HG02623 (cell line): ENCODE data around the gene HS1BP3.

Experiments used
- ATAC-seq: cut with Tn5 transposase; IDR thresholded peaks from one replicate; pipeline ENCODE4 v1.9.1; 2021; ENCODE audit warnings: moderate library complexity; ENCODE audit not compliant: unreplicated experiment

The HS1BP3 gene

GRCh38 chr2:20604951-20605381 is 45.9 kb downstream of the HS1BP3 start:
- ATAC-seq, result no peak

DNA sequence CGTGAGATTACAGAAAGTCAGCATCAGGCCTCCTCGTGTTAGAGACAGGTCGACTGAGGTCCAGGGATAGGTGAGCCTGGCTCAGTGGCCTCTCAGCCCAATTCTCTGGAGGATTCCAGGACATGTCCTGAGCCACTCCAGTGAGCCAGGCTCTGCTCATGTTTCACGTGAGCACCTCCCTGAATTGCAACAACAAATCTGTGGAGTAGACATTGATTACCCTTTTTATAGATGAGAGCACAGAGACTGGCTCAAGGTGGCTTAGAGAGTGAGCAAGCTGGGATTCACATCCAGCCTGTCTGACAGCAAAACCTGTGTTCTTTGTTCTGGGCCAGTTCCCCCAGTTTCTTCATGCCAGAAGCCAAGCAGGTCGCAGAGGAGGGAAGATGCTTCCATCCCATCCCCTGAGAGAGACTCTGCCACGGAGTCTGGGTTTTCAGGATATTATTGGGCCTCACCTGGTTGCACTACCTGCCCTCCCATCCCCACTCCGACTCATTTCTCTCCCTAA is 46.4 kb downstream of the HS1BP3 start:
- ATAC-seq, result no peak

DNA sequence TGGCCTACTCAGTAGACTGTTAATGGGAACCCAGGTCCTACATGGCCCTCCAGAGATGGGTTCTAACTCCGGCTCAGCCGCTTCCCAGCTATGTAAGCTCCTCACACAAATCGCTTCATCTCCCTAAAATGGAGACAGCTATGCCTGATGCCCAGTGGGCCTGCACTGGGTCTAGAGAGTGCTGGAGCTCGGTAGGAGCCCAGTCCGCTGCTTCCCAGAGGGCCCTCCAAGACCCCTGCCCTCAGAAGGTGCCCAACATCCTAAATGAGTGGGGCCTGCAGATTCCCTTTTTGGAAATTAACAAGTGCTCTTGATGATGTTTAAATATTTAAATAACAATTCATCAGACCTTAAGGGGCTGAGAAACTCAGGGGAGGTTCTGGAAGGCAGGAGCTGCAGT is 47.1 kb downstream of the HS1BP3 start:
- ATAC-seq, result no peak

- ATAC-seq, result no peak
These were observed 48.1 kb downstream of the HS1BP3 start for GRCh38 chr2:20602803-20603202.

- no peak for ATAC-seq
These were observed 50.1 kb downstream of the HS1BP3 start for GRCh38 chr2:20600756-20601325.

DNA sequence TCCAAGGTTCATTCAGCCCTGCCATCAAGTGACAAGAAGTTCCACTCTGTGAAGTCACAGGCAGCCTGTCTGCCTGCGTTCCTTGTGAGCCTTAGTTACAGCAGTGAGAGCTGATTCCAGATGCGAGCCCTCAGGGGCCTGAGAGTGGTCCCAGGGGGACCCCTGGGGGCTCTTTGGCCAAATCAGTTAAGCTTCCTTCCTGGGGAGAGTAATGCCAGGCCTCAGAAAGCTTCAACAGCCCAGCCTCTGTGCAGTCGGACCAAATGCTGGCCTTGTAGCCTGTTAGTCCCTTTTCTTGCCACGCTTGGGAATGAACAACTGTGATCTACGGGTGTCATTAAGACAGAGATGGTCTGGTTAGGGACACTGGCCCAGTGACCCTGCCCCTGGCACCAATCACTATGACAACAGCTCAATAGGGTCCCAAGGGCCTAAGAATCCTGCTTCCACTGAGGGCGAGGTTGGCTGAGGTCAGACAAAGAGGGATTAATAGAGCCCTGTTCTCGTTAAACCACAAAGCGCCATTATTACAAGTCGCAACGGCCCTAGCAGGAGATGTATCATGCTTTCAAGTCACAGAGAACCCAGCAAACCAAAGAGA is 50.9 kb downstream of the HS1BP3 start:
- ATAC-seq, result no peak

DNA sequence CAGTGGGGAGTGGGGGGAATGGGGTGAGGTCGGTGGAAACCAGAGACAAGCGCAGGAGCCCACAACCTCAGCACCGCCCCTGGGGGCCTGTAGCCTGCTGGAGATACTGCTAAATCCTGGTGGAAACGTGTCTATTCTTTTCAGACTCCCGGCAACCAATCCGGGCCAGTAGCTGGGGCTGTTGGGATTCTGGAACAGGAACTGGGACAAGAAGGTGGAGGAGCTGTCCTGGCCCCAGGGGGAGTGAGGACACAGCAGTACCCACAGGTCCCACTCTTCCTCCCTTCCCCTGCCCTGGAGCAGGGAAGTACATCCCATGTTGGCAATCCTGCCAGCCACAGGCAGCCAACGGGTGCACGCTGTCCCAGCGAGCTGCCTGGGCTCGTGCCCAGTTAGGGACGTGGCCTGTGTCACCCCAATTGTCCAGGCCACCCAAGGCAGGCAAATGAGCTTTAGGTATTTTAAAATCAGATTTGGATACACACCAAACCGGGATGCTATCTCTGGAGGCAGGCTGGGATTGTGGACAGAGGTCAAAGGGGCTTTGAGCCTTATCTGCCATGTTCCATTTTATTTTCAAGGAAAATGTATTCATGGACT is 51.8 kb downstream of the HS1BP3 start:
- ATAC-seq, result no peak

DNA sequence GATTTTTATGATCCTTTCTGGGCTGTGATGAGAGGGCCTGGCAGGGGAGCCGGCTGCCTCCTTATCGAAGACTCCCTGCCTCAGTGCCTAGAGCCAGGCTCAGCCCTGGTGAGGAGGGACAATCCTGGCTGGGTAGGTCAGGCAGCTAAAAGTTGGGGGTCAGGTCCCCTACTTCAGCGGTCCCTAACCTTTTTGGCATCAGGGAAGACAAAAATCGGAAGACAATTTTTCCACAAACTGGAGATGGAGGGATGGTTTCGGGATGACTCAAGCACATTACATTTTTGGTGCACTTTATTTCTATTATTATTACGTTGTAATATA is 53.1 kb downstream of the HS1BP3 start:
- no peak for ATAC-seq

DNA sequence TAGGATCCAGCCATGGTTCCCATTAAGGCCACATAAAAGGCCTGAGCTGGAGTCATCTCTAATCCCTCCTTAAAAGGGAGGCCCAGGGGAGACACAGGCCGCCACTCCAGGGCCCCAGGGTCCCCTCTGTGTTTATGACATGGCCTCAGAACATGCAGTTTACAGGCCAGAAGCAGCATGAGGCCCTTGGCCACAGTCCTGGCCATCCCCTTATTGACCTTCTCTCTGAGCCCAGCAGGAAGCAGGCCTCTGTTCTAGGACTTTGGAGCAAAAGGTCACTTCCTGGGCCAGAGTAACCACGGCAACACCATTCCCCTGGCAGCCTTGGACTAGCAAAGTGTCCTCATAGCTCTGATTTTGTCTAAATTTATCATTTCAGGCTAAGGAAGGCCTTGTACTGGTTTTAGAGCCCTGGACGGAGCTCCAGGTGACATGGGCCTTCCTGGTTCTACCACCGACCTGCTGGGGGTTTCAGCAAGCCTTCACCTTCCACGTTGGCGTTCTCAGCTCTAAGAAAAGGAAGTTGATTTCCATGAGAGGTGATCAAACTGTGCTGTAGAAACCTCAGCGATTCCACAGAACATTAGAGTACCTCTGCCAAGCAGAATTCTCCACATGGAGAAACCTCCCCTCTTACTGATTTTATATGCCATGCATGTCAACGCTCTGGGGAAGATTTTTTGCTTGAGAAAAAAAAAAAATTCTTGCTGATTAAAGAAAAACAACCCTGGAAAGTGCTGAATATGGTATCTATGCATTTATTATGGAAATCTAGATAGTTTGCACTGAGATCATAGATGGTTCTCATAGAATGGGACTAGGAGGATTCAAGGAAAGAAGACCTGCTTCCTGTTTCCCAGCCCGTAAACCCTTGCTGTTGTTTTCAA is 53.7 kb downstream of the HS1BP3 start:
- no peak for ATAC-seq

GRCh38 chr2:20596193-20596972 is 54.5 kb downstream of the HS1BP3 start:
- peak; percentile 0 for ATAC-seq

- ATAC-seq, result peak; percentile 80
These were observed 55.3 kb downstream of the HS1BP3 start for GRCh38 chr2:20595439-20596192.

DNA sequence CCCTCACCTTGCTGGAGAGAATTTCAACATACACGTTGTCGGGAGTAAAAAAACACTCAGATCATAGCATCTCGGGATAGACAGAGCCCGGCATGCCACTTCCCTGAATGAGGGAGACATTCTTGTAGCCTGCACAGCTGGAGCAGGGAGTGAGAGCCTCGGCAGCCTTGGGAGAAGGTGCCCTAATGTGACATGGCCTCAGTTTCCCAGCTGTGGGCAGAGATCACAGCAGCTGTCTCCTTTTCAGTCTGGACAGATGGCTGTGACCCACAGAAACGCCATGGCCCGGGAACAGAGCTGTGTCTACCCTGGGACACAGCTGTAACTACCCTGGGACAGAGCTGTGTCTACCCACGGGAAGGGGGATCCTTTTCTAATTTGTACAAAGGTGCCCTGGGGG is 55.9 kb downstream of the HS1BP3 start:
- ATAC-seq, result peak; percentile 0

DNA sequence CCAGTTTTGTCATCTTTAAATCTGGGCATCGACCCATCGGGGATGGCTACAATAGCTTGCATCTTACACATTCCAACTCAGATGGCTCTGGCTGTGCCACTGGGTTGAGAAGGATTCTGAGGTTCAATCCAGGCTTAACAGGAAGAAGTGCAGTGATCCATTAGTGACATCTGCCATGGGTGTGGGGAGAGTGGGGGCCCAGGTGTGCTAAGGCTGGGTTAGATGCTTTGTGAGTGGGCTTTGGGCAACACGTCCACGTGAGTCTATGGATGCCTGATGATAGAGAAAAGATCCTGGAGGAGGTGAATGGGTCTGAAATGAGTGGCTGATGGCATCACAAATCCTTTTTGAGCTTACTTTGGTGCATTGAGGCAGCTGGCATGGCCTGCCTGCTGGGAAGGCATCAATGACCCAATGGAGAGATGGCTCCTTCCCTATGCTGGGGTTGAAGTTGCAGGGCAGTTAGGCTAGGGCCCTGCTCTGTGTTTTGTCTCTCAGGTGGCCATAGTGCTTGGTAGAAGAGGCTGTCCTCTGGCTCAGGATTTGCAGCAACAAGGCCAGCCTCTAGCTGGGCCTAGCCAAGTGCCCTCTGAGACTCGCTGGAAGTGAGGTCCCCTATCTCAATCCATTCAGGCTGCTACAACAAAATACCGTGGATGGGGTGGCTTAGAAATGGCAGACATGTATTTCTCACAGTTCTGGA is 56.7 kb downstream of the HS1BP3 start:
- ATAC-seq, result no peak

DNA sequence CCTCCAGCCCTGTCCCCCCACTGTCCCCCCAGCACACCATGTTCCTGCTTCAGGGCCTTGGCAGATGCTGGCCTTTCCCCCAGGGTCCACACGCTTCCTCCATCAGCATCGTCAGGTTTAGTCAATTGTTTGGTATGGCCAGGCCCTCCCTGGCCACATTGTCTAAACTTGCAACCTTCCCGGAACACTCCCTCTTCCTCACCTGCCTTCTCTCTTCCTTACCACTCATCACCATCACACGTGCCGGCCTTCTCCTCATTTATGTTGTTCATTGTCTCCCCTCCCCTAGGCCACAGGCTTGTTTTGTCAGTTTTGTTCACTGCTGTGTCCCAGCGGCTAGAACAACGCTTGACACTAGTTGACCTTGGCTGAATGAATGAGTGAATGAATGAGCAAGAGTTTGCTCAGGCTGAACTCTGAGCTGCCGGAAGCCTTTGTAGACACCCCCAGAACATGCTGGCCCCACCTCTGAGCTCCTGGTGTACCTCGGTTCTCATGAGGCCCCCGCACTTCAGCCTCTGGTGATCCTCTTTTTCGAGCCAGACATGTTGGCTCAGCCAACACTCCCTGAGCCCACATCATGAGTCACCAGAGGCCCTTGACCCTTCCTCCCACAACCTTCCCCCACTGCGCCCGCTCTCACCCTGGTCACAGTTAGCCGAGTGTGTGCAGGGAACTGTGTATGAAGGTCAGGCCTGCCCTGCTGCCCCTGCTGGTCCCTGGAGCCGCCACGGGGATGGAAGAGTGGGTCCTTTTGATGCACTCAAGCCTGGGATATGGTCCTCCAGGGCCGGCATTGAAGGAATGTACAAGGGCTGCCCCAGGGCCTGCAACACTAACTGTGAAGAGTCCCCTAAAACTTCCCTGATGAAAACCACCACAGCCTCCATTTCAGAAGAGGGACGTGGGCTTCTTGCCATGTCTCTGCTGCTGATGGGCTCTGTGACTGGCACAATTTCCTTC is 57.5 kb downstream of the HS1BP3 start:
- ATAC-seq, result no peak

- no peak for ATAC-seq
These were observed 58.5 kb downstream of the HS1BP3 start for GRCh38 chr2:20592106-20593071.

DNA sequence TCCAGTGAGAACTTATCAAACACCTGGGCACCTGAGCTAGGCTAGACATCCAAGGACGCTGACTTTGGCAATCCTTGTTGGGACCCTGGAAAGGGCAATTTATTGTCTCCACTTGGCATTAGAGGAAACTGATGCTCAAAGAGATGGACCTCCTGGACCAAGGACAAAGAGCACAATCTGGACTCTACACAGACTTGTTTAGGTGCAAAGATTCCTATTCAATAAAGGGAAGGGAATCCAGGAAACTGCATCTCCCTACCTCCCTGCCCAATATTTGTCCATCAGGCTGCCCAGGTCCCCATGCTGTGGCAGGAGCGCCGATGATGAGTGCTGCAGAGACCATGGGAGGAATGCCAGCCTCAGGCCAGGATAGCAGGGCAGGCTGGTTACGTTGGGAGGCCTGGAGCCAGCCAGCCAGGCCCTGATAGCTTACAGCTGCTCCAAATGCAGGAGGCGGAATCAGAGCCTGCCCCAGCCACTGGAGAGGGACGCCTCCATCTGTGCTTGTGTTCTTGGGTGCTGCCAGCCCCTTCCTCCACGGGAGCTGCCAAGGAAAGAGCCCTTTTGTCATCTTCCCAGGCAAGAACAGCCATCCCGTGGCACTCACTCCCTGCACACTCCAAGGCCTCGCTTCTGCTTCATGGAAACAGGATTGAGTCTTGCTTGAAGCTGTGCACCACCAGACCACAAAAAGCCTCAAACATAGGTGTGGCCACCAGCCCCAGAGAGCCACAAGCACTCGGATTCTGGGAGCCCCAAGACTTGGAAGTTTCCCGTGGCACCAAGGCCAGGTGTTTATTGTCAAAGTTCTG is 60.0 kb downstream of the HS1BP3 start:
- no peak for ATAC-seq
